EL (cell line): ENCODE measurements around the gene AVL9.
"Not testable (repeated sequence)": the region's sequence is repeated elsewhere in the genome, so short reads cannot be mapped to it uniquely, and the experiment has no call there.

ENCODE experiments used
- DNase-seq: peaks from one replicate; pipeline ENCODE4 v3.0.0-alpha.2; 2016

Gene AVL9

DNA sequence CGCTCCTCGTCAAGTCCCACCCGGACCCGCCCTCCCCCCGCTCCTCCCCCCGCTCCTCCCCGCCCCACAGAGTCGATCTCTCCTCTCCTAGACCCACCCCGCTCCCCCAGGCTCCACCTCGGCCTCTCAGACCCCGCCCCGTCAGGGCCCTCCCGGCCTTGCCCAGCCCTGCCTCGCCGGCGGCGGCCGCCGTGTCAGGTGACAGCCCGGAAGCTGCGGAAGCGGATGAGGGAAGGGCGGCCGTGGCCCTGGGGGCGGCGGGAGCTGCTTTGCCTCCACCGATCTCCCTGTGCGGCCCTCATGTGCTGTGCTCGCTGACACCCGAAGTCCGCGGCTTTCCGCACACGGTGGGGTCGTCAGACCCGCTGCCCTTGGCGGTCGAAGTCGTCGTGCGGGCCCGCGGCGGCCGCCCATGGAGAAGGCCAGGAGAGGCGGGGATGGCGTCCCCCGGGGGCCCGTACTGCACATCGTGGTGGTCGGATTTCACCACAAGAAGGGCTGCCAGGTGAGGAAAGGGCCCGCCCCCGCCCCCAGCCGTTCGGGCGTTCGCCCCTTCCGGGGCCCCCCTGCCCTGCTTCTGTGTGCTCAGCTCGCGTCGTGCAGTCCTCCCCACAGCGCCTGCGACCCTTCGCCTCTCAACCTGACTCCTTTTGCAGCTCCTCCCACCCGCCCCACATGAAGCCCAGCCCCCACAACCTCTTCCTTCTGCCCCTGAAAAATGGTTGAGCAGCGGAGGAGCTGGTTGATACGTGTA, at the start of gene AVL9:
TSS of gene AVL9 (plus strand) at position 192 of the 754 bp plus-strand sequence. CDS start at position 413, 221 bp downstream.
- peak; percentile 96 for DNase-seq

DNA sequence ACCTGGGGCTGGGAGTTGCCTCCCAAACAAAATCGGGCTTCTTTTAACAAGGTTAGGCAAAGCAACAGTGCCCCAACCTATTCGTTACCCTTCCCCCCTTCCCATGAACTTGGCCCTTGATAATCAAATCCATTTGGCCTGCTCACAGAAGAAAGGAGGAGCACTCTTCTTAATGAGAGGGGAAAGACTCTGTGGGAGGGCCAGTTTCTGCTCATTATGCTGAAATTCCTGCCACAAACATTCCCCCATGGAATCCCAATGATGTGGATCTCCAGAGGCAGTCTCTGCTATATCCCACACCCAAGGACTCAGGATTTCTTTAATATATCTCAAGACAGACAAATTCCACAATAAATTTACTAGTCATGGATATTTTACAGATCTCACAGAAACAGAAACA, 48.1 kb upstream of the AVL9 start:
- no peak for DNase-seq

DNA sequence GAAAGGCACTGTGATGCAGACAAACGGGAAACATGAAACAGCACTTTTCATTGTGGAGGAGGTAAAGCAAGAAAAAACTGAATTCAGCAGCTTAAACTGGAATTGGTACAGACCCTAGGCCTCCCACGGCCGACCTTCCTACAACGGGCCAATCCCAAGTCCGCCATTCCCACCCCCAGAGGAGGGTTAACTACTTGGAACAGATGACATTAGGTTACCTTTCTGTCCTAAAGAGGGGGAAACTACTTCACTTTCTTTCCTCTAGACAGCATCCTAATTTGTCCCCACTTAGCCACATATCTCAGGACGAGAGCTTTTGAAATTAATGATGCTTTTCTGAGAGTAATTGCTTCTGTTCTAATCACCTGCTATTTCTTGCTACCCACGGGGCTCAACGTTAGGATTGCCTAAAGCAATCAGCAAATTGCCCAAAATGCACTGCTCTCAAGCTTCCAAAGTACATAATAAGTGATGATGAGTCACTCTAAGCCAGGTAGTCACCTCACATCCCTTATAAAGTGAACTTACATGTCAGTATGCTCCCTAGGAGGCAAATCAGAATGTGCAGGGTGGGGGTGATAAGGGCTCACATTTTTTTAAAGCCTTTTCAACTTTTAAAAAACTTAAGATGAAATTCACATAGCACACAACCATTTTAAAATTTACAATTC, 41.8 kb upstream of the AVL9 start:
- DNase-seq: no peak

DNA sequence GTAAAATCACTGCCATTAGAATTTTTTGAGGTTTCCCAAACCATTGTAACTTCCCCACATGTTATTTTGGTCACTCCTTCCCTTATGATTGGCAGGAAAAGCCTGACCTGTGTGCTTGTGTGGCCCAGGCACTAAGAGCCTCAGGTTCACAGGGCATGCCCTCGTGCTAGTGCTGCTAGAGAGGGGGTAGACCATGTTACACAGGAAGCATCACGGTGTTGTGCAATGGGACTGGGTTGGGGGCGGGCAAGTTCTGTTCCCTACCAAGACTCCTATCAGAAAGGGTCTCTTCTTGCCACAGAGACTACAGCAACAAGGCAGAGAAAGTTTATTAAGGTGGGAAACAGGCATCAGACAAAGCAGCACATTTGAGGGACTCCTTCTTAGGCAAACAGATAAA, 37.3 kb upstream of the AVL9 start:
- no peak for DNase-seq

- no peak for DNase-seq
These were observed 35.5 kb upstream of the AVL9 start for GRCh38 chr7:32459788-32460187.

- DNase-seq: no peak
These were observed 33.8 kb upstream of the AVL9 start for GRCh38 chr7:32461484-32461883.

DNA sequence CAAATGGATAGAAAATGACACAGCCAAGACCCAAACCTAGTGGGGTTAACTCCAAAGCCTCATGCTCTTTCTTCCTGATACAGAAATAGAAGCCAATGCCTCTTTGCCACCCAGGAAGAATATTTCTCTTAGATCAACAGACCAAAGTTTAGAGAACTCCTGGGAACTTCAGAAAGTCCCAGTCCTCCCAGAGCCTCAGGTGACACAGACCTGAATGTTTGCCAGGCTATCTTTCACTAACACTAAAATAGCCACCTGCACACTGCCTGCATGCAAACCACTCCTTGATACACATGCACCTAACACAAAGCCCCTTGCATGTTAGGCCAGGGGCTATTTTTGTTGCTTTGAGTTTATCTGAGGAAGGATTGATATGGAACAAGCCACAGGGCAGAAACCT, 32.8 kb upstream of the AVL9 start:
- no peak for DNase-seq

- no peak for DNase-seq
These were observed 32.3 kb upstream of the AVL9 start for GRCh38 chr7:32462977-32463376.

- not testable (repeated sequence) for DNase-seq
These were observed 30.5 kb upstream of the AVL9 start for GRCh38 chr7:32464641-32465416.

DNA sequence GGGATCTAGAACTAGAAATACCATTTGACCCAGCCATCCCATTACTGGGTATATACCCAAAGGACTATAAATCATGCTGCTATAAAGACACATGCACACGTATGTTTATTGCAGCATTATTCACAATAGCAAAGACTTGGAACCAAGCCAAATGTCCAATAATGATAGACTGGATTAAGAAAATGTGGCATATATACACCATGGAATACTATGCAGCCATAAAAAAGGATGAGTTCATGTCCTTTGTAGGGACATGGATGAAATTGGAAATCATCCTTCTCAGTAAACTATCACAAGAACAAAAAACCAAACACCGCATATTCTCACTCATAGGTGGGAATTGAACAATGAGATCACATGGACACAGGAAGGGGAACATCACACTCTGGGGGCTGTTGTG, 25.3 kb upstream of the AVL9 start:
- not testable (repeated sequence) for DNase-seq

GRCh38 chr7:32470871-32471270, 24.4 kb upstream of the AVL9 start:
- no peak for DNase-seq

GRCh38 chr7:32472015-32472414, 23.3 kb upstream of the AVL9 start:
- DNase-seq: no peak

DNA sequence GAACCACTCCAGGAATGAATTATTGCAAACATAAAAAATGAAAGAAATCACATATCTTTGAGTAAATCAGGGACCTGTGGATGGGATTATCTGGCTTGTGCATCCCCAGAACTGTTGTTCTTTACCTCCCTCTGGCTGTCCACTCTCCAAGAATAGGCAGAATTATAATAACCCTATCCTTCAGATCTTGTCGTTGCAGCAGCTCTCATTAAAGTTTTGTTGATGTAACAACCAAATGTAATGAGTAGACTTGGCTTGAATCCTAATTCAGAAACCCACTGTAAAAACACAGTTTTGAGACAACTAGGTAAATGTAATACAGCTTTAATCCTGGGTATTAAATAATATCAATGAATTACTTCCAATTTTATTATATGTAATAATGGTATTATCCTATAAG, 21.3 kb upstream of the AVL9 start:
- no peak for DNase-seq

GRCh38 chr7:32476816-32477648, 18.3 kb upstream of the AVL9 start:
- peak; percentile 12 for DNase-seq

DNA sequence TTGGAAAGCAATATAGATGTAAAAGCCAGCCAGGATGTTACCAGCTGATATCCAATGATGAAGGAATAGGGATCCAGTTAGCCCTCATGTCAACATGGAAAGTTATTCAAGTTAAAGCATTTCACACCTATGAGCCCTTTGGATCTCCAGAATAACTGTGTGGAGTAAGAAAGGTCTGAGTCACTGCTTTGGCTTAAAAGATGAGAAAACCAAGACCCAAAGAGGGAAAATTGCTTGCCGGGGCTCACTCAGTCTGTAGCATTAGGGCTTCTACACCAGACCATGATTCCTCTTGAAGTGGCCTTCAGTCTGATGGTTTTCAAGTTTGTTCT, 17.7 kb upstream of the AVL9 start:
- DNase-seq: no peak

GRCh38 chr7:32479574-32480200, 15.6 kb upstream of the AVL9 start:
- DNase-seq: peak; percentile 51

- DNase-seq: no peak
These were observed 14.1 kb upstream of the AVL9 start for GRCh38 chr7:32481176-32481575.

GRCh38 chr7:32481921-32482320, 13.4 kb upstream of the AVL9 start:
- DNase-seq: no peak

- no peak for DNase-seq
These were observed 5.5 kb upstream of the AVL9 start for GRCh38 chr7:32489788-32490126.

DNA sequence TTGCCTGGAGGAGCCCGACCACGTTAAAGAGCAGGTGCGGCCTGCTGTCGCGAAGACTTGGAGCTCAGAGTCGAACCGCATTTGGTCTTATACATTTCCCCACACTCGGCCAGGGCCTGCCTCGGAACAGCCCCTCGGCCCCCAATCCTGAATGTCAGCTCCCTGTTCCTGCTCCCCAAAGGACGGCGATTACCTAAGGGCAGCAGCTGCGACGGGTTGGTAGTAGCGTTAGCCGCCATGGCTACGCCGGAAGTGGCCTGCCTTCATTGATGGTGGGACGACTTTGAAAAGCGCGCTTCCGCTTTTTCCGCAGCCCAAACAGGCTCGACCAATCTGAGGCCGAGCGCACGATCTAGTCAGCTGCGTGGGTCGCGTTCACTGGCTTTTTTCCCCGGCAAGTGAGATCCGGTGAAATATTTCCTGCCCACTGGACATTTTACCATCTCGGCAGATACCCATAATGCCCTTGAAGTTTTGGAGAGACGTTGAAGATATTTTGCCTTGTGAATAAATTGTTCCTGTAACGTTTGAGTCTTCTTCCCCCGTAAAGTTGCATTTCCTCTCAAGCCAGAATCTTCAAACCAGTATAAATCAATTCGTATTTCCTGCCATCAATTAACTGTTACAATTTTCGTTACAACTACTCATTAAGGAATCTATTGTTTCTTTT, 5.0 kb upstream of the AVL9 start, which contains the start of gene LSM5:
TSS of gene LSM5 (minus strand) at position 254 of the 670 bp plus-strand sequence. CDS start at position 239, 15 bp downstream.
- peak; percentile 95 for DNase-seq

GRCh38 chr7:32494946-32495297, 367 bp upstream of the AVL9 start:
- no peak for DNase-seq
